ENCODE results near the gene KANSL1L. TPM values are rescaled to one million over a fixed set of nuclear protein-coding genes. Genes with fewer than 3 reads are reported as not detected.

KANSL1L gene
- total RNA-seq, 4 donors from 2014 or later, result 25.1 to 41.5 (median 30.0) TPM

GRCh38 chr2:210020138-210020537 is 151.1 kb downstream of the KANSL1L start:
- Histone ChIP-seq H3K27me3 (no peaks in the 10 kb centered on the region), H3K4me1 (peaks cover 0 to 12% (median 2%) of the 10 kb centered on the region in 4 donors), H3K27ac (replicated peaks in 1 of 4) (no peak overlapping the region), H3K36me3 (peaks cover 29 to 98% (median 68%) of the 10 kb centered on the region in 4 donors), H3K4me3 (no peak overlapping the region), H3K9me3 (no peaks in the 10 kb centered on the region)
- WGBS, result 86% methylated on average over 1 of the region's 1 CpG
- intact Hi-C loops (cut with DNase I), result no loop called here
- DNase-seq (ENCODE audit: extremely low spot score), result no peak
- TF ChIP-seq POLR2AphosphoS5 (IDR thresholded peaks at IDR 0.05) (no peak), EP300 (IDR thresholded peaks at IDR 0.05) (no peak)

GRCh38 chr2:210009896-210010295 is 161.3 kb downstream of the KANSL1L start:
- TF ChIP-seq CTCF (IDR thresholded peaks at IDR 0.05) (no peak), POLR2AphosphoS5 (IDR thresholded peaks at IDR 0.05) (no peak), POLR2A (IDR thresholded peaks at IDR 0.05; ENCODE audit: low read depth) (no peak), EP300 (IDR thresholded peaks at IDR 0.05) (no peak)
- Histone ChIP-seq H3K27me3 (no peaks in the 10 kb centered on the region), H3K27ac (replicated peaks in 1 of 4) (no peak overlapping the region), H3K4me1 (peaks cover 9 to 38% (median 27%) of the 10 kb centered on the region in 4 donors), H3K9me3 (no peaks in the 10 kb centered on the region), H3K4me3 (no peak overlapping the region), H3K36me3 (peaks cover 0 to 55% (median 27%) of the 10 kb centered on the region in 4 donors)
- intact Hi-C loops (cut with DNase I), result no loop called here
- 81% methylated on average over 3 of the region's 3 CpGs for whole genome bisulfite sequencing
- DNase-seq (ENCODE audit: extremely low spot score), result no peak

GRCh38 chr2:210009126-210009525 is 162.1 kb downstream of the KANSL1L start:
- no peak for TF ChIP-seq EP300 (IDR thresholded peaks at IDR 0.05)
- TF ChIP-seq CTCF (IDR thresholded peaks at IDR 0.05), result no peak
- TF ChIP-seq POLR2A (IDR thresholded peaks at IDR 0.05; ENCODE audit: low read depth), result no peak
- TF ChIP-seq POLR2AphosphoS5 (IDR thresholded peaks at IDR 0.05), result no peak
- H3K27me3 ChIP-seq, result no peaks in the 10 kb centered on the region
- DNase-seq (ENCODE audit: extremely low spot score), result no peak
- H3K9me3 ChIP-seq, result no peaks in the 10 kb centered on the region
- peaks cover 13 to 46% (median 35%) of the 10 kb centered on the region in 4 donors for H3K4me1 ChIP-seq
- no peak overlapping the region for H3K4me3 ChIP-seq
- no peak overlapping the region for H3K27ac ChIP-seq (replicated peaks in 1 of 4)
- WGBS, result 76% methylated on average over 6 of the region's 6 CpGs
- peaks cover 0 to 50% (median 24%) of the 10 kb centered on the region in 4 donors for H3K36me3 ChIP-seq
- intact Hi-C loops (cut with DNase I), result no loop called here

GRCh38 chr2:210007895-210008294 is 163.3 kb downstream of the KANSL1L start:
- 77% methylated on average over 2 of the region's 2 CpGs for WGBS
- H3K4me3 ChIP-seq, result no peak overlapping the region
- intact Hi-C loops (cut with DNase I), result no loop called here
- H3K9me3 ChIP-seq, result no peaks in the 10 kb centered on the region
- no peak for TF ChIP-seq POLR2A (IDR thresholded peaks at IDR 0.05; ENCODE audit: low read depth)
- no peak for TF ChIP-seq EP300 (IDR thresholded peaks at IDR 0.05)
- no peak for TF ChIP-seq POLR2AphosphoS5 (IDR thresholded peaks at IDR 0.05)
- TF ChIP-seq CTCF (IDR thresholded peaks at IDR 0.05), result no peak
- H3K36me3 ChIP-seq, result peaks cover 0 to 39% (median 18%) of the 10 kb centered on the region in 4 donors
- no peaks in the 10 kb centered on the region for H3K27me3 ChIP-seq
- H3K4me1 ChIP-seq, result peaks cover 23 to 58% (median 46%) of the 10 kb centered on the region in 4 donors
- H3K27ac ChIP-seq (replicated peaks in 1 of 4), result no peak overlapping the region
- no peak for DNase-seq (ENCODE audit: extremely low spot score)

GRCh38 chr2:210004881-210005280 is 166.3 kb downstream of the KANSL1L start:
- H3K9me3 ChIP-seq, result no peaks in the 10 kb centered on the region
- no peaks in the 10 kb centered on the region for H3K27me3 ChIP-seq
- H3K36me3 ChIP-seq, result peaks cover 0 to 16% (median 7%) of the 10 kb centered on the region in 4 donors
- intact Hi-C loops (cut with DNase I), result no loop called here
- DNase-seq (ENCODE audit: extremely low spot score), result no peak
- no peak for TF ChIP-seq EP300 (IDR thresholded peaks at IDR 0.05)
- TF ChIP-seq CTCF (IDR thresholded peaks at IDR 0.05), result no peak
- TF ChIP-seq POLR2A (IDR thresholded peaks at IDR 0.05; ENCODE audit: low read depth), result no peak
- no peak for TF ChIP-seq POLR2AphosphoS5 (IDR thresholded peaks at IDR 0.05)
- peaks cover 28 to 61% (median 52%) of the 10 kb centered on the region in 4 donors for H3K4me1 ChIP-seq
- H3K4me3 ChIP-seq, result no peak overlapping the region
- H3K27ac ChIP-seq (replicated peaks in 1 of 4), result peak overlapping the region in 1 of 4 donors; percentile 50
- WGBS, result 74% methylated on average over 2 of the region's 2 CpGs
